HuH-7.5 (cell line): Measurements from ENCODE around the gene TEX14.
"Not testable (repeated sequence)": the region's sequence is repeated elsewhere in the genome, so short reads cannot be mapped to it uniquely, and the experiment has no call there.

Experiments
- DNase-seq: peaks from one replicate; pipeline ENCODE4 v3.0.0; 2011; ENCODE audit warnings: low spot score

The TEX14 gene

GRCh38 chr17:58557981-58558380 is 133.9 kb downstream of the TEX14 start:
- DNase-seq = no peak

- DNase-seq = no peak
These were observed 135.0 kb downstream of the TEX14 start for GRCh38 chr17:58556833-58557250.

GRCh38 chr17:58555109-58555508 is 136.7 kb downstream of the TEX14 start:
- DNase-seq = not testable (repeated sequence)

DNA sequence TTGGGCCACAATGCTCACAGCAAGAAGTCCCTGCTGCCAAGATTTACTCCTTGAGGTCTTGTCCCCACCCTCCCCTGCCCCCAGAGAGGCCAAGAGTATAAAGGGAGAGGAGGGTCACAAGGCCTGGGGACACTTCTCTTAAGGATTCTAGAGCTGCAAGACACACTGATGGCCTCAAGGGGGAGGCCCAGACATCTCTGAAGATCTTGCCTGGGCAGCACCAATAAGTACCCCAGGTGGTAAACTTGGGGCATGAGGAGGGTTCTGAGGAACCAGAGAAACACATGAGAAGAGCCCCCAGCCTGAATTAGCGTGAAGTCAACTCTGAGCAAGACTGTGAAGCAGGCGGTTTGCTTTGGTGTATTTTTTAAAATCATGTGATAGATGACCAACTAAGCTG is 150.6 kb downstream of the TEX14 start:
- DNase-seq = no peak

GRCh38 chr17:58539698-58540097 is 152.1 kb downstream of the TEX14 start:
- no peak for DNase-seq

GRCh38 chr17:58538811-58539409 is 152.9 kb downstream of the TEX14 start:
- DNase-seq = no peak

DNA sequence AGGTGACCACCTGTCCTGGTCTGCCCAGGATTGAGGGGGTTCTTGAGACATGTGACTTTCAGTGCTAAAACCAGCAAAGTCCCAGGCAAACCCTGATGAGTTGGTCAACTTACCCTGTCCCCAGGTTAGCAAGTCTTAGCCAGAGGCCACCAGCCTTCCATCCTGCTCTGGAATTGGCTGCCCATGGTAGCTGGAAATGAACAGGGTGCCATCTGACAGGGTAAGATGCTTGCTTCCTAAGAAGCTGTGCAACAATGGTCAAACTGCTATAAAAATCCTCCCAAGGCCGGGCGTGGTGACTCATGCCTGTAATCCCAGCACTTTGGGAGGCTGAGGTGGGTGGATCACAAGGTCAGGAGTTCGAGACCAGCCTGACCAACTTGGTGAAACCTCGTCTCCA is 154.6 kb downstream of the TEX14 start:
- DNase-seq = no peak

GRCh38 chr17:58536542-58536941 is 155.3 kb downstream of the TEX14 start:
- no peak for DNase-seq

DNA sequence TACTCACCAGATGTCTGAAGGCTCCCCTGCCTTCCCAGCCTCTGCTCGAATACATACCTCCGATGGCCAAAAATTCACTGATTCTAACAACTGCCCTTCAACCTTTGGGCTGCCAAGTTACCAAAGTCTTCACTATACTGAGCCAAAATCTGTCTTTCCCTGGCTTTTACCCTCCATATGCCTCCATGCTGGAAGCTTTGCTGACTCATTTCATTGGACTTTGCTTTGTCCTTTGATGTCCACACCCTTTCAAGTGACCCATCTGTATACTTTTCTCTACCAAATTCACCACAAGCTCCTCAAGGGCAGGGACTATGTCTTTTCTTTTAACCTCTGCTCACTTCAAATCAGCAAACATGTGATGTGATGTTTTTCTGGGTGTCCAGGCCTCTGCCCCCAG is 156.4 kb downstream of the TEX14 start:
- DNase-seq = no peak

DNA sequence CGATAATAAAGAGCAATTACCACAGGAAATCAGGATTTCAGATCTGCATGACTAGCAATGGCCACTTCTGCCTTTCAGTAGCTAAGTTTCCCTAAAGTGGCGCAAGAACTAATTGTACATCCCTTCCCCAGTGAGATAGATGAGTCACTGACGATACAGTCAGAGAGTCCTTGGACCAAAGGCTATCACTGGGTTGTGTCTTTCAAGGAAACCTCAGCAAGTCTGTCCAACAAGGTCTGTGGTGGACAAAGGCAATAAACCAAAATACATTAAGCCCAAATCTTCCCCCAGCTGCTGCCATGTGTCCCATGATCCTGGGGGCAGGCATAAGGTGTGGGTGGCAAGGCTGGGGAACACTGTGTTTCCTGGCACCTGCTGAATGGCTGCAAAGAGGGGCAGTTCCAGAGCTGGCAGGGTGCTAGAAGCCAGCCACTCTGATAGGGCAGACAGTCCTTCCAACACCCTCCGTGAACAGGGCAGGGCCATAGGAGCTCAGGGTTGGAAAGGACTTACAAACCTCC is 156.9 kb downstream of the TEX14 start:
- DNase-seq = no peak

GRCh38 chr17:58534331-58534730 is 157.5 kb downstream of the TEX14 start:
- DNase-seq = no peak

GRCh38 chr17:58533616-58534188 is 158.1 kb downstream of the TEX14 start:
- DNase-seq = no peak

- no peak for DNase-seq
These were observed 159.3 kb downstream of the TEX14 start for GRCh38 chr17:58532555-58532951.

DNA sequence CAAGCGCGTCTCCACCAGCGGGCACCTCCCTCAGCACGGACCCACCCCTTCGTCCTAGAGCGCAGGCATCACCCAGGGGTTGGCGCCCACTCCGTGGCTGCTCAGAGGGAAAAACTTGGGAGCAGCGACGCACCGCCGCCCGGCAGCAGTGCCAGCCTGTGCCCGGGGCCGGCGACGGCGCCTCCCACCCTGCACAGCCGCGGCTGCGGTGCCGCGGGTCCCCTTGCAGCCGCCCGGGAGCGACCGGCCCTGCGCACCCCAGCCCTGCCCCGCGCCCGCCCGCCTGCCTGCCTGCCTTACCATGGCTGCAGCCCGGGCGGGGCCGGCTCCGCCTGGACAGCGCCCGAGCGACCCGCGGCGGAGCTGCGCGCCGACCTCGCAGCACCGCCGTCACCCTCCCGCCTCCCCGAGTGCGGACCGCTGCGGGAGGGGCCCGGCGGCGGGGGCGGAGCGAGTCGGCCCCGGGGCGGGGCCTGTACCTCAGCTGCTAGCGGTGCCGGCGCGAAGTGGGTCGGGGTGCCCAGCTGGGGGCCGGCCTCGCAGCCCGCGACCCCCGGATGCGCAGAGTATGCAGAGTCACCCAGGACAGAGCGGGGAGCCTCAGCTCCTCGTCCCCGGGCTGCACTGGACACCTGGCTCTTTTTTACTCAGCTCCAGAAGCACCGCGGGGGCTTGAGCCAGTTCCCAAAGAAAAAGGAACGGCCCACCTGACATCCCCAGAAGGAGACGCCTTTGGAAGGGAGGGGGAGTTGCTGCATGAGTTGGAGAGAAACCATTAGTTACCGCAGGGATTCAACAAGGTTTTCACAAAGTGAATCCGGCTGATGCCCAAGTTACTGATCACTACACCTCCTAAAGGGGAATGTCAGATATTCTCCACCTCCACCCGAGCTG is 159.9 kb downstream of the TEX14 start:
- no peak for DNase-seq

DNA sequence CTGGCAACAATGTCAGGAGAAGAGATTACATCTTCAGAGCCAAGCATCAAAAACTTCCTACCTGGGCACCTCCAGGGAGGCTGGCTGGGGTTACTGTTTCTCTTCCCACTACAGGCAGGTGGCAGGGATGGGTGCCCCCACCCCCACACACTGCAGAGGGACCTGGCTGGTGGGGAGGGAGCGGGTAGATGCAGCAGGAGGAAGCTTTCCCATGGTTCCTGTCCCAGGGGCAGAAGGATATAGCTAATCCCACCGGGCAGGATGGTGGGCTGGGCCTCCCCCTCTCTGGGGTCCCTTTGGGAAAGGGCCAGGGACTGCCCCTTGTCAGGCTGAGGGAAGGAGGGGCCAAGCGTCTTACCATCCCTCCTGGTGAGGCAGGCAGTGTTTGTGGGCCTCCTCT is 160.7 kb downstream of the TEX14 start:
- DNase-seq = no peak

DNA sequence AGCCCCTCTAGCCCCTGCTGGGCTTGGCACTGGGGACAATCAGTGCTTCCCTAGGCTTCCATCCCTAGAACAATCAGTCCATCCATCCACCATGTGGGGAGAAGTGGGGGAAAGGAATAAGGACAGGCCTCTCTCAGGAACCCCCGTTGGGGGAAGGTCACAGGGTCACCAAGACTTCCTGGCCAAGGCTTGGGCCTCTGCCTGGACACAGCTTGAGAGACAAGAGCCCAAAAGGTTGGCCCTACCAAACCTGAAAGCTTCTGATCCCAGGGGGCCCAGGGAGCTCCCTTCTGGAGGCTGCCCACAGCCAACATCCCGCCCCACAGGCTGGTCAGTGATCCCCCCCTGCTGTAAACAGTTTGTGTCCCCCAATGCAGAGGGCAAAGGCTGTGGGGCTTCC is 161.2 kb downstream of the TEX14 start:
- DNase-seq = no peak

- DNase-seq = no peak
These were observed 162.6 kb downstream of the TEX14 start for GRCh38 chr17:58529275-58529674.

- no peak for DNase-seq
These were observed 163.4 kb downstream of the TEX14 start for GRCh38 chr17:58528443-58528842.

- DNase-seq = no peak
These were observed 163.9 kb downstream of the TEX14 start for GRCh38 chr17:58527949-58528348.

- DNase-seq = no peak
These were observed 164.5 kb downstream of the TEX14 start for GRCh38 chr17:58527306-58527705.

DNA sequence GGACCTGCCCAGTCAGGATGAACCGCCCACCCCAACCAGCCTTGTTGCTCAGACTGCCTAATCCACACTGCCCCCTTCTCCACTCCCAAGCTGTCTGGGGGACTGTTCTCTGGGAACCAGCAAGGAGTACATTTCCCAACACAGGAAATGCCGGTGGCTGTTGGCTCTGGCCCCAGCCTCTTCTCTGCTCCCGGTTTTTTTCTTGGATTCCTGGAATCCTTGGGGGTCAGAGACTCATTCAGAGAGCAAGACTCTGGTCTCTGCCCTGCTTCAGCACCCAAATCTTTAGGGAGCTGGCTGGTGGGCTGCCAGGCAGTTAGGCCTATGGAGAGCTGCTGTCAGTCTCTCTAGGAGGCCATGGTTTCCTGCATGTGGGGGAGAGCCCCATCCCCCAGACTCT is 166.6 kb downstream of the TEX14 start:
- no peak for DNase-seq

DNA sequence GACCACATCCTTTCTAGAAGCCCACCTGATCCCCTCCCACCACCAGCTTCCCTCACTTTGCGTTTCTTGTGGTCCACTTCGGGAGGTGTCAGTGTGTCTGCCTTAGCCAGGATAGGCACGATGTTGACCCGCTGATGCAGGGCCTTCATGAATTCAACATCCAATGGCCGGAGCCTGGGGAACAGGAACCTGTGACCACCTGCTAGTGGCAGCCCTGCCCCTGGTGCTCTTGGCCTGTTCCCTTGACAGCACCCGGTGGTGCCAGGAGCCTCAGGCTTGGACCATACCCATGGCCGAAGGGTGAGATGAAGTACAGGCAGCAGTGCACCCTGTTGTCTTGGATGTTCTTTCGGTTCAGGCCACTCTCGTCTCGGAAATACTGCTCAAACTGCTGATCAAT is 170.2 kb downstream of the TEX14 start:
- DNase-seq = no peak

GRCh38 chr17:58520843-58521430 is 170.9 kb downstream of the TEX14 start:
- no peak for DNase-seq
